B cell (primary cell): ENCODE measurements around the gene TDO2. TPM values are rescaled to one million over a fixed set of nuclear protein-coding genes. Genes with fewer than 3 reads are reported as not detected.

Source experiments
- ATAC-seq: fragments of 200-7000 bp; cut with Tn5 transposase; one replicate; pipeline ENCODE4 v1.10.0; 2021; ENCODE audit warnings: low read depth, mild to moderate bottlenecking, moderate number of reproducible peaks, moderate library complexity
- CTCF ChIA-PET: fragments of 350-600 bp; sonication (Branson Sonifier 250); formaldehyde crosslinking; loops from one replicate; lab custom pipeline; 2021; ENCODE audit warnings: antibody characterized with exemption, inconsistent platforms; lab: Charles Lee
- POLR2A ChIA-PET: fragments of 350-600 bp; sonication (Branson Sonifier 250); formaldehyde crosslinking; loops from one replicate; lab custom pipeline; 2021; ENCODE audit warnings: antibody characterized with exemption; lab: Charles Lee
- DNase-seq: peaks from one replicate; pipeline ENCODE4 v3.0.0; 2013
- H2AFZ ChIP-seq: 2 replicates; pipeline ENCODE4 v1.6.1; 2012; ENCODE audit warnings: mild to moderate bottlenecking, low read depth, low read length; ENCODE audit not compliant: insufficient read depth, poor library complexity, severe bottlenecking
- H3K27ac ChIP-seq, 2 donors: 1 replicate in 1 of 2; 2 replicates in 1 of 2; pipeline ENCODE4 v1.5.1; 2012 to 2013; ENCODE audit warnings: low read length in 2 of 2, mild to moderate bottlenecking in 2 of 2, moderate library complexity in 1 of 2
- H3K27me3 ChIP-seq, 4 experiments: fragments of 200-600 bp in 1 of 4; sonication (generic) in 1 of 4; replicated peaks in 1 of 4; 1 replicate in 2 of 4; 2 replicates in 2 of 4; pipeline versions ENCODE4 v1.6.1 to v1.7.0; 2013 to 2016; ENCODE audit warnings: low read length in 3 of 4, mild to moderate bottlenecking in 2 of 4, mixed read lengths in 1 of 4, moderate library complexity in 1 of 4; ENCODE audit not compliant: insufficient read depth in 4 of 4, control insufficient read depth in 3 of 4; ENCODE audit errors: control extremely low read depth in 1 of 4
- H3K36me3 ChIP-seq, 2 experiments: replicated peaks in 1 of 2; 1 replicate in 1 of 2; 2 replicates in 1 of 2; pipeline versions ENCODE4 v1.6.1 to v1.7.1; 2013; ENCODE audit warnings: low read length in 1 of 2; ENCODE audit not compliant: insufficient read depth in 2 of 2, control insufficient read depth in 1 of 2; ENCODE audit errors: control extremely low read depth in 1 of 2, extremely low read depth in 1 of 2
- H3K4me1 ChIP-seq, 2 donors: fragments of 200-600 bp in 1 of 2; sonication (generic) in 1 of 2; 1 replicate in 1 of 2; 2 replicates in 1 of 2; pipeline versions ENCODE4 v1.5.1 to v1.6.1; 2013 to 2017; ENCODE audit warnings: low read length in 2 of 2; ENCODE audit not compliant: control insufficient read depth in 2 of 2, insufficient read depth in 2 of 2
- H3K4me2 ChIP-seq: replicated peaks from 2 replicates; pipeline ENCODE3; 2012; ENCODE audit warnings: mild to moderate bottlenecking, low read depth, low read length; ENCODE audit not compliant: poor library complexity, severe bottlenecking
- H3K4me3 ChIP-seq, 5 experiments: fragments of 200-600 bp in 1 of 5; sonication (generic) in 1 of 5; 1 replicate in 3 of 5; 2 replicates in 2 of 5; pipeline versions ENCODE4 v1.5.1 to v1.7.0; 2011 to 2016; ENCODE audit warnings: low read length in 4 of 5, mild to moderate bottlenecking in 4 of 5, low read depth in 2 of 5, control low read depth in 1 of 5, moderate library complexity in 1 of 5; ENCODE audit not compliant: insufficient read depth in 1 of 5; ENCODE audit errors: control extremely low read depth in 1 of 5, extremely low read depth in 1 of 5
- H3K79me2 ChIP-seq: fragments of 200-600 bp; sonication (generic); one replicate; pipeline ENCODE4 v1.6.0; 2016; ENCODE audit warnings: low read length; ENCODE audit not compliant: control insufficient read depth, insufficient read depth
- H3K9ac ChIP-seq: fragments of 200-600 bp; sonication (generic); 2 replicates; pipeline ENCODE4 v1.6.1; 2017; ENCODE audit warnings: mild to moderate bottlenecking, low read length, moderate library complexity
- H3K9me3 ChIP-seq, 3 donors: one replicate each; pipeline versions ENCODE4 v1.6.1 to v1.7.1; 2013; ENCODE audit warnings: low read length in 2 of 3; ENCODE audit not compliant: control insufficient read depth in 2 of 3, insufficient read depth in 1 of 3; ENCODE audit errors: control extremely low read depth in 1 of 3
- H4K20me1 ChIP-seq: 2 replicates; pipeline ENCODE4 v1.6.0; 2012; ENCODE audit warnings: mild to moderate bottlenecking, low read length; ENCODE audit not compliant: insufficient read depth, control insufficient read depth, poor library complexity, severe bottlenecking
- H3K27ac Mint-ChIP-seq: one replicate; pipeline ENCODE4 v1.8.0; 2021; ENCODE audit warnings: mixed read lengths
- H3K27me3 Mint-ChIP-seq: one replicate; pipeline ENCODE4 v1.8.0; 2021; ENCODE audit warnings: mixed read lengths
- H3K4me1 Mint-ChIP-seq: one replicate; pipeline ENCODE4 v1.8.0; 2021; ENCODE audit warnings: mixed read lengths
- H3K4me3 Mint-ChIP-seq: one replicate; pipeline ENCODE4 v1.8.0; 2021; ENCODE audit warnings: mixed read lengths
- H3K9me3 Mint-ChIP-seq: one replicate; pipeline ENCODE4 v1.8.0; 2022; ENCODE audit warnings: mixed read lengths; ENCODE audit not compliant: insufficient read depth
- CTCF ChIP-seq: fragments of 200-600 bp; IDR thresholded peaks from one replicate; pipeline ENCODE4 v1.8.0; 2022; ENCODE audit warnings: antibody characterized with exemption, mild to moderate bottlenecking
- EZH2 ChIP-seq: IDR thresholded peaks from 2 replicates; pipeline ENCODE4 v1.6.1; 2012; ENCODE audit warnings: borderline replicate concordance, low read depth, mild to moderate bottlenecking, moderate library complexity, low read length; ENCODE audit not compliant: insufficient read depth, poor library complexity, severe bottlenecking
- WGBS: methylation state at CpG from one replicate; pipeline ENCODE4 v1.1.5; 2013; ENCODE audit warnings: missing lambda C conversion rate; ENCODE audit not compliant: insufficient coverage; 5-methylcytosine and 5-hydroxymethylcytosine counted together
- intact Hi-C: fragments of 100-400 bp; cut with micrococcal nuclease; formaldehyde crosslinking; loops from one replicate; pipeline ENCODE4 v1.10.0; 2022
- polyA plus RNA-seq: library from polyadenylated mRNA; depleted of rRNA; stranded (reverse); fragments of >200 nt; gene quantifications from 2 replicates; pipeline ENCODE4 v1.2.3, GENCODE V29; 2012
- total RNA-seq, 2 donors: library from RNA; stranded (reverse); fragments of 120-200 nt in 1 of 2; gene quantifications; 1 replicate in 1 of 2; 2 replicates in 1 of 2; pipeline versions ENCODE4 v1.2.3 to v1.2.4, GENCODE V29; 2013 to 2022

The TDO2 gene
- total and polyA plus RNA-seq, 2 donors (not counting 1 experiment from before 2014, with no cell fraction given), result not detected

- H3K27me3 Mint-ChIP-seq, result peaks cover 5% of the 10 kb centered on the region
- DNase-seq (no peak), ATAC-seq (no peak)
- no peak overlapping the region for H2AFZ ChIP-seq
- H3K27ac Mint-ChIP-seq, result no peak overlapping the region
- POLR2A ChIA-PET, result no interaction called here
- H3K4me1 ChIP-seq, result no peaks in the 10 kb centered on the region
- no peak overlapping the region for H3K4me3 ChIP-seq
- H3K27me3 ChIP-seq, result no peaks in the 10 kb centered on the region
- H3K36me3 ChIP-seq, result no peaks in the 10 kb centered on the region
- H3K9ac ChIP-seq, result no peak overlapping the region
- H3K4me3 Mint-ChIP-seq, result no peak overlapping the region
- H4K20me1 ChIP-seq, result no peaks in the 10 kb centered on the region
- H3K27ac ChIP-seq, result no peak overlapping the region
- H3K9me3 Mint-ChIP-seq, result peaks cover 2% of the 10 kb centered on the region
- H3K79me2 ChIP-seq, result no peaks in the 10 kb centered on the region
- TF ChIP-seq EZH2 (no peak), CTCF (no peak)
- no CpG with 5 or more reads among the region's 2 CpGs for WGBS
- CTCF ChIA-PET, result no interaction called here
- no peaks in the 10 kb centered on the region for H3K4me1 Mint-ChIP-seq
- H3K4me2 ChIP-seq, result no peak overlapping the region
- intact Hi-C loops, result no loop called here
- H3K9me3 ChIP-seq, result peaks cover 0 to 9% (median 0%) of the 10 kb centered on the region in 3 donors
Measured at GRCh38 chr4:155966171-155966570, 62.7 kb downstream of the TDO2 start.

GRCh38 chr4:155966731-155967395 is 63.4 kb downstream of the TDO2 start:
- WGBS, result 100% methylated on average over 2 of the region's 3 CpGs
- ChIA-PET CTCF (no interaction called here), POLR2A (no interaction called here)
- no peaks in the 10 kb centered on the region for H3K4me1 ChIP-seq
- H2AFZ ChIP-seq, result no peak overlapping the region
- Mint-ChIP-seq H3K9me3 (peaks cover 2% of the 10 kb centered on the region), H3K4me1 (no peaks in the 10 kb centered on the region), H3K27ac (no peak overlapping the region), H3K27me3 (peaks cover 5% of the 10 kb centered on the region), H3K4me3 (no peak overlapping the region)
- H3K36me3 ChIP-seq, result no peaks in the 10 kb centered on the region
- no peak overlapping the region for H3K9ac ChIP-seq
- H4K20me1 ChIP-seq, result no peaks in the 10 kb centered on the region
- no peak overlapping the region for H3K27ac ChIP-seq
- TF ChIP-seq EZH2 (no peak), CTCF (no peak)
- H3K4me2 ChIP-seq, result no peak overlapping the region
- intact Hi-C loops, result no loop called here
- no peaks in the 10 kb centered on the region for H3K27me3 ChIP-seq
- ATAC-seq, result no peak
- no peaks in the 10 kb centered on the region for H3K79me2 ChIP-seq
- no peak overlapping the region for H3K4me3 ChIP-seq
- peaks cover 0 to 9% (median 0%) of the 10 kb centered on the region in 3 donors for H3K9me3 ChIP-seq
- DNase-seq, result no peak
